ENCODE results near the gene DOCK10. TPM values are rescaled to one million over a fixed set of nuclear protein-coding genes. Genes with fewer than 3 reads are reported as not detected.

DOCK10 gene
- total and polyA plus RNA-seq, 9 of the 15 experiments (the other 6 are each of a cell fraction or from before 2014, with no cell fraction given): 0.01 to 0.87 (median 0.18) TPM

DNA sequence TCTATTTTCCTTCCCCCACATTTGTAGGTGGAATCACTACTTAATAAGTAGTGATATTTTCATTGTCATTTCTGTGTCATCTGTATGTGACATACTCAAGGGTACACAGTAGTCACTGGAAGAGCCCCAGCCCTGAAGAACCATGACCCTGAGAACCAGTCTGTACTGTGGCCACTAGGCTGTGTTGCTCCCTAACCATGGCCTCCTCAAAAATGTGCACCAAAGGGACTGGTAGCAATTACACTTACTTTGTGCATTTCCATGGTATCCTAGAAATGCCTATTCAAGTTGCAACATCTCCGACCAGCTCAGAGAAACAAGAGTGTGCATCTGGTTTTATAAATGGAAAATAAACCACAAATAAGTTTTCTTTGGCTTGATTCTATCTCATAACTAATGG, 155.1 kb downstream of the DOCK10 start:
- Histone ChIP-seq H3K36me3 (ENCODE audit: control insufficient read depth, insufficient read depth, low read length) (no peaks in the 10 kb centered on the region), H3K27ac (ENCODE audit: extremely low read depth, low read depth, low read length) (no peak overlapping the region), H2AFZ (ENCODE audit: low read depth, low read length) (no peak overlapping the region), H4K20me1 (replicated peaks; ENCODE audit: control insufficient read depth, insufficient read depth, low read length) (no peaks in the 10 kb centered on the region), H3K9me3 (replicated peaks; ENCODE audit: control insufficient read depth, insufficient read depth, low read depth, low read length) (no peaks in the 10 kb centered on the region), H3K4me2 (ENCODE audit: insufficient read depth, low read length) (no peak overlapping the region), H3K79me2 (ENCODE audit: control insufficient read depth, insufficient read depth, low read length) (no peaks in the 10 kb centered on the region), H3K4me1 (replicated peaks in 1 of 2; ENCODE audit: control insufficient read depth in 2 of 2, insufficient read depth in 2 of 2, low read length in 2 of 2) (no peaks in the 10 kb centered on the region), H3K9me1 (ENCODE audit: control insufficient read depth, insufficient read depth, low read length) (no peaks in the 10 kb centered on the region), H3K27me3 (ENCODE audit: control insufficient read depth in 2 of 2, insufficient read depth in 2 of 2, low read length in 2 of 2) (no peaks in the 10 kb centered on the region), H3K4me3 (no peak overlapping the region), H3K9ac (ENCODE audit: insufficient read depth in 1 of 2, low read depth in 2 of 2, low read length in 2 of 2) (no peak overlapping the region)
- in situ Hi-C loops (cut with MboI): no loop called here
- TF ChIP-seq RAD21 (CRISPR knock-in tag; conservative IDR thresholded peaks at IDR 0.05 in 1 of 2, IDR thresholded peaks at IDR 0.05 in 1 of 2) (0 out of 4 replicates have a peak, but pooled peaks of 1 of the 2 experiments have one; percentile 9), ZNF717 (CRISPR knock-in tag; IDR thresholded peaks at IDR 0.05) (no peak), THRAP3 (IDR thresholded peaks at IDR 0.05; ENCODE audit: borderline replicate concordance) (no peak)
- no CpG with 5 or more reads among the region's 1 CpG for WGBS (ENCODE audit: insufficient coverage, low coverage, missing lambda C conversion rate)
- BruUV-seq (replicated peaks): no TSS peak
- no peak for DNase-seq (ENCODE audit: extremely low read depth in 1 of 4, low spot score in 3 of 4)
- ATAC-seq: no peak
- POLR2A ChIA-PET: no interaction called here
- no peak for FAIRE-seq
- CTCF ChIA-PET (ENCODE audit: low intra/inter-chr PET ratio): no interaction called here
- intact Hi-C loops (cut with micrococcal nuclease): no loop called here

- TF ChIP-seq POU5F1 (IDR thresholded peaks at IDR 0.05; ENCODE audit: borderline replicate concordance, low read depth, low read length, partially characterized antibody) (no peak), HLTF (IDR thresholded peaks at IDR 0.05) (no peak), WHSC1 (IDR thresholded peaks at IDR 0.05; ENCODE audit: low read length) (no peak), ZNF165 (CRISPR knock-in tag; IDR thresholded peaks at IDR 0.05; ENCODE audit: borderline replicate concordance) (no peak), ADNP (tag; IDR thresholded peaks at IDR 0.05) (no peak), ZNF584 (CRISPR knock-in tag; IDR thresholded peaks at IDR 0.05; ENCODE audit: low read depth) (no peak), NR2C1 (IDR thresholded peaks at IDR 0.05) (no peak), NR2C1 (tag; IDR thresholded peaks at IDR 0.05) (no peak)
- H3K36me3 ChIP-seq (ENCODE audit: control insufficient read depth, insufficient read depth, low read length): no peaks in the 10 kb centered on the region
- H3K9ac ChIP-seq (ENCODE audit: insufficient read depth in 1 of 2, low read depth in 2 of 2, low read length in 2 of 2): no peak overlapping the region
- POLR2A ChIA-PET: no interaction called here
- H3K9me3 ChIP-seq (replicated peaks; ENCODE audit: control insufficient read depth, insufficient read depth, low read depth, low read length): no peaks in the 10 kb centered on the region
- no peaks in the 10 kb centered on the region for H3K79me2 ChIP-seq (ENCODE audit: control insufficient read depth, insufficient read depth, low read length)
- intact Hi-C loops (cut with micrococcal nuclease) (no loop called here), in situ Hi-C loops (cut with MboI) (no loop called here)
- H3K4me3 ChIP-seq: no peak overlapping the region
- BruUV-seq (replicated peaks): no TSS peak
- H3K27me3 ChIP-seq (ENCODE audit: control insufficient read depth in 2 of 2, insufficient read depth in 2 of 2, low read length in 2 of 2): no peaks in the 10 kb centered on the region
- no peak overlapping the region for H3K27ac ChIP-seq (ENCODE audit: extremely low read depth, low read depth, low read length)
- H3K4me2 ChIP-seq (ENCODE audit: insufficient read depth, low read length): no peak overlapping the region
- H2AFZ ChIP-seq (ENCODE audit: low read depth, low read length): no peak overlapping the region
- no peaks in the 10 kb centered on the region for H4K20me1 ChIP-seq (replicated peaks; ENCODE audit: control insufficient read depth, insufficient read depth, low read length)
- H3K4me1 ChIP-seq (replicated peaks in 1 of 2; ENCODE audit: control insufficient read depth in 2 of 2, insufficient read depth in 2 of 2, low read length in 2 of 2): no peaks in the 10 kb centered on the region
- ATAC-seq (no peak), DNase-seq (ENCODE audit: extremely low read depth in 1 of 4, low spot score in 3 of 4) (no peak), FAIRE-seq (no peak)
- 0% methylated on average over 9 of the region's 9 CpGs for WGBS (ENCODE audit: insufficient coverage, low coverage, missing lambda C conversion rate)
- no peaks in the 10 kb centered on the region for H3K9me1 ChIP-seq (ENCODE audit: control insufficient read depth, insufficient read depth, low read length)
- CTCF ChIA-PET (ENCODE audit: low intra/inter-chr PET ratio): no interaction called here
Measured at GRCh38 chr2:224885836-224886547, 156.3 kb downstream of the DOCK10 start.

Data from K562 (cell line).